ENCODE measurements around the gene ISG20.

DNA sequence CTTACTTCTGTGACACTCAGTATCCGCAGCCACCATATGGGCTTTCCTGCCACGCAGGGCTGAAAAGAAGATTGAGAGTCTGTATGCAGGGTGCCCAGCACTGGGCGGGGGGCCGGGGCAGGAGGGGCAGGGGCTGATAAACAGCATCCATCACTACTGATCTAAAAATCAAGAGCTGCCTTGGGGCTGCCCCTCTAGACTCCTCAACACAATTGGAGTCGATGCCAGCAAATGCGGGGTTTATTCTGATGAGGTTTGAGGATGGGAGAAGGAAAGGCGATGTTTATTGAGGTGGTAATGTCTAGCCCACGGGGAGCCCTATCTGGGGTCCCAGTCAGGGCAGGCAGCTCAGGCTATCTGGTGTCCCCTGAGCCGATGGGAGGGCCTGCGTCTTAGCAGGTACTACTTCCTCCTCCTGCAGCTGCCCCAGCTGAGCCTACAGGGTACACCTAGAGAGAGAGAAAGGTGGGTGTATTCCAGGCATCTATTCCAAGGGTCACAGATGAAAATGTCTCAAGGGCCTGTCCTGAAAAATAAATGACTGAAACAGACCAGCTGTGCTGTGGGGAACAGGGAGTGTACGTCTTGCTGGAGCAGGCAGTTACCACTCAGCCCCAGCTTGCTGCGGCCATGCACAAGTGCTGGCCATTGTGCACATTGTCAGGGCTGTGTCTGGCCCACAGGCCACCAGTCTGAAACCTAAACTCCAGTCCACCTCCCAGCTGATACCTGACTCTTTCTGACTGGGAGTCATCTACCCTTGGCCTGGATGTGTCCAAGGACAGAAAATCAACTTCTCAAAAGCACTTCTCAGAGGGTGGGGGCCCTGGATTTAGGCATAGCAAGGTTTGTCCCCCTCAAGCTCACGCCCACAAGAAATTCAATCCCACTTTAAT lies 19.5 kb downstream of the ISG20 start:
- TF ChIP-seq GATA3 (IDR thresholded peaks at IDR 0.05; ENCODE audit: low read depth, low read length) (no peak), GATA2 (IDR thresholded peaks at IDR 0.05; ENCODE audit: low read depth, low read length) (no peak)
